ENCODE results near the gene ANKLE1.

DNA sequence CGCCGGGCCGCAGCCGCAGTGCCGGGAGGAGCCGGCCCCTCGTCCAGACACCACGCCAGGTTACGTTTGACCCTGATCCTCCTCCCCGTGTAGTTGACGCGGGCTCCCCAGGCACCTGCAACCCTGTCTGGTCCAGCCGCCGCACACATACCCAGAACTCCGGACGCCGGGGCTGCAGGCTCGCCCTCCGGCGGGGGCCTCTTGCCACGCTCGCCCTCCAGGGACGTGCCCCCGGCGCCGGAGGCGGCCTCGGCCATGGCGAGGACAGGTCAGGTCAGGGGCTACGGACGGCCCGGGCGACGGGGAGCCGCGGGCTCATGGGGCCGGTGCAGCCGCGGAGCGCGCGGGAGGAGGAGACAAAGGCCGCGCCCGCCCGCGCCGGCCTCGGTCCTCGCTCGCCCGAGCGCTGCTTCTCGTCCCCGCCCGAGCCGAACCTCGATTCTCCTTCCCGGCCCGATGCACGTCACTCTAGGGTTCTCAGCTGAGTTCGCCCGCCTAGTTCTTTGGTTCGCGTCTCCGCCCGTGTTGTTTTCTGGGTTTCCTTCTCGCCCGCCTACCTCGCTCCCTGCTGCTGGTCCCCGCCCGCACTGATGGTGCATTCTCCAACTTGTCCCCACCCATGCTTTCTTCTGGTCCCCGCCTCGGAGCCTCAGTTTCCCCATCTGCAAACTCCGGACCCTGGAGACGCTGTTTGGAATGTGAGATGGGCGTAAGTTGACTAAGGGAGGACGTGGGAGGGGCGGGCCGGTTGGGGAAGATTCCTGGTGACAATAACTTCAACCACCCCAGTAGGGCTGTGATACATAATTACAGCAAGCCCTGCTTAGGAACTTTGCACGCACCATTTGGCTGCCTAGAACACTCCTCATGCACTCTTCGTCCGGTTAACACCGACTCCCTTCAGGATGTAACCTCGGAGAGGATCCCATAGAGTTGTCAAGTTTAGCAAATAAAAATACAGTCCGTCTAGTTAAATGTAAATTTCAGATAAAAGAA is 53.0 kb downstream of the ANKLE1 start, which contains the start of gene ANO8:
- TF ChIP-seq, protein P1, sequence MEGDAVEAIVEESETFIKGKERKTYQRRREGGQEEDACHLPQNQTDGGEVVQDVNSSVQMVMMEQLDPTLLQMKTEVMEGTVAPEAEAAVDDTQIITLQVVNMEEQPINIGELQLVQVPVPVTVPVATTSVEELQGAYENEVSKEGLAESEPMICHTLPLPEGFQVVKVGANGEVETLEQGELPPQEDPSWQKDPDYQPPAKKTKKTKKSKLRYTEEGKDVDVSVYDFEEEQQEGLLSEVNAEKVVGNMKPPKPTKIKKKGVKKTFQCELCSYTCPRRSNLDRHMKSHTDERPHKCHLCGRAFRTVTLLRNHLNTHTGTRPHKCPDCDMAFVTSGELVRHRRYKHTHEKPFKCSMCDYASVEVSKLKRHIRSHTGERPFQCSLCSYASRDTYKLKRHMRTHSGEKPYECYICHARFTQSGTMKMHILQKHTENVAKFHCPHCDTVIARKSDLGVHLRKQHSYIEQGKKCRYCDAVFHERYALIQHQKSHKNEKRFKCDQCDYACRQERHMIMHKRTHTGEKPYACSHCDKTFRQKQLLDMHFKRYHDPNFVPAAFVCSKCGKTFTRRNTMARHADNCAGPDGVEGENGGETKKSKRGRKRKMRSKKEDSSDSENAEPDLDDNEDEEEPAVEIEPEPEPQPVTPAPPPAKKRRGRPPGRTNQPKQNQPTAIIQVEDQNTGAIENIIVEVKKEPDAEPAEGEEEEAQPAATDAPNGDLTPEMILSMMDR (optimal IDR thresholded peaks at IDR 0.05 in 1 of 3, IDR thresholded peaks at IDR 0.05 in 1 of 3, conservative IDR thresholded peaks at IDR 0.05 in 1 of 3; ENCODE audit: extremely low read depth in 1 of 3, insufficient read depth in 2 of 3, low read length in 3 of 3): no peak
- no peak for TF ChIP-seq EZH2 (IDR thresholded peaks at IDR 0.05; ENCODE audit: low read length)
